HG03469 (cell line): ENCODE measurements around the gene UBE2C.

Experiments used
- ATAC-seq: cut with Tn5 transposase; IDR thresholded peaks from one replicate; pipeline ENCODE4 v1.9.1; 2021; ENCODE audit warnings: mild to moderate bottlenecking, moderate library complexity, moderate number of reproducible peaks; ENCODE audit not compliant: unreplicated experiment

The UBE2C gene

GRCh38 chr20:45832619-45833018, 20.2 kb downstream of the UBE2C start:
- no peak for ATAC-seq

DNA sequence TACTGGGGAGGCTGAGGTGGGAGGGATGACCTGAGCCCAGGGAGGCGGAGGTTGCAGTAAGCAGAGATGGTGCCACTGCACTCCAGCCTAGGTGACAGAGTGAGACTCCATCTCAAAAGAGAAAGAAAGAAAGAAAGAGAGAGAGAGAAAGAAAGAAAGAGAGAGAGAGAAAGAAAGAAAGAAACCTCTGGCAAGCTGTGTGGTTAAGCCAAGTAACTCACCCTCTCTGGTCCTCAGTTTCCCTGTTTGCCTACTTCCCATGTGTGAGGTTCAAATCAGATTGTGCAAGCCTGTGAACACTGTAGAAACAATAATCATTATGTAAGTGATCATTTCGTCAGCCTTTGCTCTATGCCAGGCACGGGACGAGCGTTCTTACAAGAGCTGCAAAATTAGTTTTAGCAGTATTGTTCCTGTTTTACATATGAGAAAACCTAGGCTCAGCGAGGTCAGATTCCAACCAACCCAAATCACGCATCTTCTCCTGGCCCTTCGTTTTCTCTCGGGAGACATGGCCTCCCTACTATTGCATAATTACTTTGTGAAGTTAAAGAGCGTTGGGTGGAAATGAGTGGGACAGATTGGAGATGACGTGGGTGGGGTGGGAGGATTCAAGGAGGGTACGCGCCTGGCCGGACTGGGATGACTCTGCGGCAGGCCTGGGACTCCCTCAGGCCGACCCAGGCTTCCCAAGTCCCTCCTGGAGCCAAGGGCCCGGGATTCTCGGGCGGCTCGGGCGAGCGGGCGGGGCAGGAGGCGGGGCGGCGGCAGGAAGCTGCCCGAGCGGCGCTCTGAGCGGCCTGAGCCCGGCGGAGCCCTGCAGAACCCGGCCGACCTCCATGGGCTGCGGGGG, 20.8 kb downstream of the UBE2C start, which contains the start of gene SNX21:
Gene SNX21, plus strand, starts transcription at position 770 of the 853 bp plus-strand sequence. CDS start 121 bp downstream, outside the sequence.
- ATAC-seq = no peak

- no peak for ATAC-seq
Measured at GRCh38 chr20:45833883-45834796, 21.7 kb downstream of the UBE2C start.

- ATAC-seq = no peak
Measured at GRCh38 chr20:45834797-45835161, 22.3 kb downstream of the UBE2C start.

- ATAC-seq = no peak
Measured at GRCh38 chr20:45835329-45835765, 22.9 kb downstream of the UBE2C start.

DNA sequence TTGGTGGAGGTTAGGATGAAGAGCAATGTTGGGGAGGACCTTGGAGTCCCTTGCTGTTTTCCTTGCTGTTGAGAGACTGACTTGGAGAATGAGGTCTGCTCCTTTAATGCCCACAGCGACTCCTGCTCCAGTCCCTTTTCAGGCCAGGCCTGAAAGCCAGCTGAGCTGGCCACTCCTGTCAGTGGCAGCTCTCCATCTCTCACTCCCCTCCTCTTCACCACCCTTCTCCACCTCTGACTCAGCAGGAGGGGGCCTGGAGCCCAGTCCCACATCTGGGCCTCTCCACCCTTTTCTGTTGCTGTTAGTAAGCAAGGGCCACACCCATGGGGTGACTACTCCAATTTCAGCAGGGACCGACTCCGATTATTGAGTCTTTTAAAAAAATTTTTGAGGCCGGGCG, 23.4 kb downstream of the UBE2C start:
- ATAC-seq = no peak

DNA sequence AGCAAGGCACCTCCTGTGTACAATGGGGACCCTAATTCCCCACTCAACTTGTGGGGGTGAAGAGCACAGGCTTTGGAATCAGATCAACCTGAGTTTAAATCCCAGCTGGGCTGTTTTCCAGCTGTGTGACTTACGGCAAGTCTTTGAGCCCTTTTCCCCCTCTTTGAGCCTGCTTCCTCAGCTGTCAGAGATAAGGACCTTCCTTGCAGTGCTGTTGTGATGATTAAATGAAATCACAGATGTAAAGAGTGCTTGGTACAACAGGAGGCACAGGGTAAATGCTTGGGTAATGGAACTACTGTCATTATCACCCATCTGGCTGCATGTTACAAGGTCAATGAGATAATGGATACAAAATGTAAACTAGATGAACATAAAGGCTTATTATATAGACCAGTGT, 24.4 kb downstream of the UBE2C start:
- no peak for ATAC-seq

GRCh38 chr20:45840700-45841198, 28.3 kb downstream of the UBE2C start:
- ATAC-seq = no peak

DNA sequence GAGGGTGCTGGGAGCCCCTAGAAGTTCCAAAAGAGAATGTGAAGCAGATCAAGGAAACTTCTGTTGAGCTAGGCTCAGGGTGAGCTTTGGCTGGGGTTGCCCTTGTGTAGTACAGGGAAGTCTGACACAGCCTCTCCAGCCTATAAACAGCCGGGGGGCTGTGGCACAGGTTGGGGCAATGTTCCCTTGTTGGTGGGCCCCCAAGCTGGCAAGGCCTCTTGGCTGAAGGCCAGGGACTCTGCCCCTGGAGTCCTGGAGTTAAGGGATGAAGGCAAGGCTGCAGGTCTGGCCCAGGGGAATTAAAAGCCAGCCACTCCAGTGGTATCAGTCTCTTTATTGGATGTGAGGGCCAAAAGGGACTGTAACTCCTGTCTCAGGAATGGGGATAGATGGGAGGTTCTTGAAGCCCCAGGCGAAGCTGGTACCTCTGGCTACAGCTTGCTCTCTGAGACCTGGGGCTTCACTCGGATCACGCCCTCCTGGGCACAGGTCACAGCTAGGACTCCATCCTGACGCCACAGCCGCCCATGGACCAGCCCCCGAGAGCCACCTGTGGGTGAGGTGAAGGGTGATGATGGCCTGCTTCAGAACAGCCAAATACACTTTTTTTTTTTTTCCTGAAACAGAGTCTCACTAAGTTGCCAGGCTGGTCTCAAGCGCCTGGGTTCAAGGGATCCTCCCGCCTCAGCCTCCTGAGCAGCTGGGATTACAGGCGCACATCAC, 29.1 kb downstream of the UBE2C start:
- ATAC-seq = no peak

GRCh38 chr20:45842169-45842812, 29.8 kb downstream of the UBE2C start:
- peak; percentile 54 for ATAC-seq

DNA sequence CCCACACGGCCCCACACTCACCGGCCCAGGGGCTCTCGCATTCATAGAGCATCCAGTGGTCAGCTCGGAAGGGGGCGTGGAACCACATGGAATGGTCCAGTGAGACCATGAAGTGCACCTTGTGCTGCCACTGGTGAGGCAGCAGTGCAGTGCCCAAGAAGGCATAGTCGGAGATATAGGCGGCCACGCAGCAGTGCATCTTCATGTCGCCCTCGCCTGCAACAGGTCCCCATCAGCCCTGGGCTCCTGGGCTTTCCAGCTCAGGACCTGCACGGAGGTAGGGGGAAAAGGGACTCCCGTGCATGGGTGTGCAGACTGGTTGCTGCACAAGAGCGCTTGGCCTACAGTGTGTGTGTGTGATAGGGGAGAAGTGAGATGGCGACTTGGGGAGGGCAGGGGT, 31.1 kb downstream of the UBE2C start:
- ATAC-seq = no peak

DNA sequence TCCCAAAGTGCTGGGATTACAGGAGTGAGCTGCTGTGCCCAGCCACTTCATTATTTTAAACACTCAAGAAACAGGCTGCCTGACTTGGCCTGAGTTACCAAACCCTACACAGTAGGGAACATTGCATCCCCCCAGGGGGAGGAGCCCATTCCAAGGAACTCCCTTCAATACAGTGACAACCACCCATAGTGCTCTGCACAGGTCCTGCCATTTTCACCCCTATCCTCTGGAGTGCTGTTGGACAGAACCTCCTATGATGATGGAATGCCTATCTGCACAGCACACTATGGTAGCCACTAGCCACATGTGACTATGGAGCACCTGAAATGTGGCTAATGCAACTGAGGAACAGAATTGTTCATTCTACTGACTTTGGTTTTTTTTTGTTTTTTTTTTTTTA, 33.0 kb downstream of the UBE2C start:
- no peak for ATAC-seq

GRCh38 chr20:45848421-45848820, 36.0 kb downstream of the UBE2C start:
- no peak for ATAC-seq

- ATAC-seq = no peak
Measured at GRCh38 chr20:45848969-45849582, 36.6 kb downstream of the UBE2C start.

GRCh38 chr20:45850238-45850637, 37.8 kb downstream of the UBE2C start:
- ATAC-seq = no peak

GRCh38 chr20:45850926-45851325, 38.5 kb downstream of the UBE2C start:
- no peak for ATAC-seq

GRCh38 chr20:45851501-45851900, 39.1 kb downstream of the UBE2C start:
- ATAC-seq = no peak

DNA sequence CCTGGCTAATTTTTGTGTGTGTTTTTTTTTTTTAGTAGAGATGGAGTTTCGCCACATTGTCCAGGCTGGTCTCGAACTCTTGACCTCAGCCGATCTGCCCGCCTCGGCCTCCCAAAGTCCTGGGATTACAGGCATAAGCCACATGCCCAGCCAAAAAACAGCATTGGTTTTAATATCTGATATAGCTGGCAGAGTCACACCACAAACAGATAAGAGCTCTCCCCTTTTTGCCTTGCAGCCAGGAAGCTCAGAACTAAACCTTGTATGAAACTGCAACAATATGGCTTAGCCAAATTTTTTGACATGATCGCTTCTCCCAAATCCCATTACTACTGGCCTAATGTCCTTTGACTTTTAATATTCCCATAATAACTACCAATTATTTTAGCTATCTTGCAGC, 39.9 kb downstream of the UBE2C start:
- ATAC-seq = no peak

DNA sequence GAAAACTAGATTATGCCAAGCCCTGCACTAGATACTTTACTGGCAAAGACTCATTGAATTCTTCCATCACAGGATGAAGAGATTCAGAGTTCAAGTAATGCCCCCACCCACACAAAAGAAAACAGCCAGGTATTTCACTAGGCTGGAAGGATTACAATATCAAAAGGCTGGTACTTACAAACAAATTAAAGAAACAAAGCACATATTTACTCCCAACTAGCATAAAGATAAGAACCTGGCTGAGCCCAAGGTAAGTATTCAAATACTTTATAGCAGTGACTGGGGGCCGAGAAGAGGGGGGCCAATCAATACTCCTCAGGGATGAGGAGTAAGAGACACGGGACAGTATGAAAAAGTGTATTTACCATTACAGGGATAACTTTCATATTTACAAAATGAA, 41.0 kb downstream of the UBE2C start:
- ATAC-seq = no peak
